Measurements from ENCODE around the gene IL15. TPM values are rescaled to one million over a fixed set of nuclear protein-coding genes. Genes with fewer than 3 reads are reported as not detected.
"Not testable (repeated sequence)": the region's sequence is repeated elsewhere in the genome, so short reads cannot be mapped to it uniquely, and the experiment has no call there.

Gene IL15
- total RNA-seq, 1 donor from 2014 or later, result 1.2 TPM

- FAIRE-seq (no peak), DNase-seq (ENCODE audit: low spot score in 2 of 2) (no peak)
These were observed 55.7 kb downstream of the IL15 start for GRCh38 chr4:141692081-141692480.

- DNase-seq (ENCODE audit: low spot score in 2 of 2), result no peak
- no peak for FAIRE-seq
These were observed 60.7 kb downstream of the IL15 start for GRCh38 chr4:141697116-141697515.

- FAIRE-seq (no peak), DNase-seq (ENCODE audit: low spot score in 2 of 2) (no peak)
These were observed 66.2 kb downstream of the IL15 start for GRCh38 chr4:141702472-141703182.

- no peak for FAIRE-seq
- no peak for DNase-seq (ENCODE audit: low spot score in 2 of 2)
These were observed 67.1 kb downstream of the IL15 start for GRCh38 chr4:141703497-141703896.

- DNase-seq (ENCODE audit: low spot score in 2 of 2), result no peak
- FAIRE-seq, result peak; percentile 50
These were observed 68.8 kb downstream of the IL15 start for GRCh38 chr4:141705048-141705746.

- FAIRE-seq, result no peak
- DNase-seq (ENCODE audit: low spot score in 2 of 2), result no peak
These were observed 69.5 kb downstream of the IL15 start for GRCh38 chr4:141705747-141706377.

GRCh38 chr4:141706445-141706844, 70.1 kb downstream of the IL15 start:
- DNase-seq (ENCODE audit: low spot score in 2 of 2) (no peak), FAIRE-seq (no peak)

- FAIRE-seq (no peak), DNase-seq (ENCODE audit: low spot score in 2 of 2) (no peak)
These were observed 74.8 kb downstream of the IL15 start for GRCh38 chr4:141711211-141711610.

GRCh38 chr4:141713185-141713584, 76.8 kb downstream of the IL15 start:
- FAIRE-seq, result no peak

GRCh38 chr4:141713771-141714445, 77.5 kb downstream of the IL15 start:
- DNase-seq (ENCODE audit: low spot score in 2 of 2), result no peak

More at GRCh38 chr4:141713185-141713584, 76.8 kb downstream of the IL15 start:
- DNase-seq (ENCODE audit: low spot score in 2 of 2), result no peak

GRCh38 chr4:141719585-141719984, 83.2 kb downstream of the IL15 start:
- FAIRE-seq (no peak), DNase-seq (ENCODE audit: low spot score in 2 of 2) (no peak)

More at GRCh38 chr4:141713771-141714445, 77.5 kb downstream of the IL15 start:
- no peak for FAIRE-seq

GRCh38 chr4:141721174-141721573, 84.8 kb downstream of the IL15 start:
- FAIRE-seq (no peak), DNase-seq (ENCODE audit: low spot score in 2 of 2) (no peak)

- no peak for DNase-seq (ENCODE audit: low spot score in 2 of 2)
These were observed 88.3 kb downstream of the IL15 start for GRCh38 chr4:141724646-141725045.

GRCh38 chr4:141727420-141727819, 91.0 kb downstream of the IL15 start:
- FAIRE-seq, result no peak
- no peak for DNase-seq (ENCODE audit: low spot score in 2 of 2)

More at GRCh38 chr4:141724646-141725045, 88.3 kb downstream of the IL15 start:
- no peak for FAIRE-seq

- FAIRE-seq, result no peak
- no peak for DNase-seq (ENCODE audit: low spot score in 2 of 2)
These were observed 94.4 kb downstream of the IL15 start for GRCh38 chr4:141730805-141731204.

- no peak for DNase-seq (ENCODE audit: low spot score in 2 of 2)
- no peak for FAIRE-seq
These were observed 95.1 kb downstream of the IL15 start for GRCh38 chr4:141731481-141731880.

GRCh38 chr4:141739636-141740035, 103.3 kb downstream of the IL15 start:
- no peak for DNase-seq (ENCODE audit: low spot score in 2 of 2)
- FAIRE-seq, result no peak

- FAIRE-seq, result no peak
- DNase-seq (ENCODE audit: low spot score in 2 of 2), result no peak
These were observed 109.6 kb downstream of the IL15 start for GRCh38 chr4:141746026-141746425.

- FAIRE-seq, result not testable (repeated sequence)
These were observed 115.4 kb downstream of the IL15 start for GRCh38 chr4:141751806-141752205.

GRCh38 chr4:141757287-141757686, 120.9 kb downstream of the IL15 start:
- no peak for DNase-seq (ENCODE audit: low spot score in 2 of 2)
- FAIRE-seq, result no peak

More at GRCh38 chr4:141751806-141752205, 115.4 kb downstream of the IL15 start:
- not testable (repeated sequence) for DNase-seq (ENCODE audit: low spot score in 2 of 2)

Measured in frontal cortex (tissue), 4 donors.